ENCODE measurements around the gene CDK5. TPM values are rescaled to one million over a fixed set of nuclear protein-coding genes. Genes with fewer than 3 reads are reported as not detected.
A peak's percentile ranks its signal among the peaks of the same experiment; 100 is the strongest.

Gene CDK5
- total and polyA plus RNA-seq, 10 donors: 6.3 to 17.9 (median 9.7) TPM

- Histone ChIP-seq H3K27ac (no peak overlapping the region), H3K4me3 (no peak overlapping the region), H3K27me3 (replicated peaks in 1 of 7) (no peaks in the 10 kb centered on the region), H3K4me1 (peaks cover 7 to 53% (median 26%) of the 10 kb centered on the region in 6 donors), H3K36me3 (peaks cover 0 to 21% (median 0%) of the 10 kb centered on the region in 6 donors), H3K9me3 (no peaks in the 10 kb centered on the region)
- no peak for TF ChIP-seq POLR2AphosphoS5 (IDR thresholded peaks at IDR 0.05)
- TF ChIP-seq POLR2A (IDR thresholded peaks at IDR 0.05): no peak
- intact Hi-C loops (cut with DNase I; ENCODE audit: low total_unique reads): no loop called here
- WGBS, 5 donors: 78 to 87% (median 86%) methylated on average over 17 of the region's 17 CpGs
- no peak for DNase-seq
These were observed 38.3 kb upstream of the CDK5 start for GRCh38 chr7:151095828-151096475.

- Histone ChIP-seq H3K27me3 (replicated peaks in 1 of 7) (no peaks in the 10 kb centered on the region), H3K27ac (peak overlapping the region in 2 of 8 donors; percentile 4 to 18), H3K36me3 (peaks cover 0 to 21% (median 0%) of the 10 kb centered on the region in 6 donors), H3K4me1 (peaks cover 9 to 58% (median 28%) of the 10 kb centered on the region in 6 donors), H3K9me3 (no peaks in the 10 kb centered on the region), H3K4me3 (no peak overlapping the region)
- 74 to 82% (median 79%) methylated on average over 10 of the region's 10 CpGs for WGBS, 5 donors
- no peak for DNase-seq
- TF ChIP-seq CTCF (IDR thresholded peaks at IDR 0.05 in 8 of 11, conservative IDR thresholded peaks at IDR 0.05 in 3 of 11): no peak
- no peak for TF ChIP-seq POLR2AphosphoS5 (IDR thresholded peaks at IDR 0.05)
- no peak for TF ChIP-seq POLR2A (IDR thresholded peaks at IDR 0.05)
- intact Hi-C loops (cut with DNase I; ENCODE audit: low total_unique reads): no loop called here
These were observed 37.6 kb upstream of the CDK5 start for GRCh38 chr7:151095123-151095797.

- intact Hi-C loops (cut with DNase I; ENCODE audit: low total_unique reads): no loop called here
- peak overlapping the region in 2 of 8 donors; percentile 4 to 18 for H3K27ac ChIP-seq
These were observed 37.0 kb upstream of the CDK5 start for GRCh38 chr7:151094675-151095074.

GRCh38 chr7:151093748-151094147 lies 36.1 kb upstream of the CDK5 start:
- H3K27ac ChIP-seq: no peak overlapping the region
- no peaks in the 10 kb centered on the region for H3K27me3 ChIP-seq (replicated peaks in 1 of 7)
- H3K9me3 ChIP-seq: no peaks in the 10 kb centered on the region
- WGBS, 5 donors: 92 to 97% (median 95%) methylated on average over 4 to 6 of the region's 6 CpGs
- no peak for DNase-seq
- peaks cover 0 to 21% (median 0%) of the 10 kb centered on the region in 6 donors for H3K36me3 ChIP-seq
- H3K4me1 ChIP-seq: peaks cover 20 to 63% (median 37%) of the 10 kb centered on the region in 6 donors
- H3K4me3 ChIP-seq: no peak overlapping the region
- no peak for TF ChIP-seq CTCF (IDR thresholded peaks at IDR 0.05 in 8 of 11, conservative IDR thresholded peaks at IDR 0.05 in 3 of 11)
- TF ChIP-seq POLR2AphosphoS5 (IDR thresholded peaks at IDR 0.05): no peak
- TF ChIP-seq POLR2A (IDR thresholded peaks at IDR 0.05): no peak
- intact Hi-C loops (cut with DNase I; ENCODE audit: low total_unique reads): no loop called here

More at GRCh38 chr7:151094675-151095074, 37.0 kb upstream of the CDK5 start:
- 61 to 78% (median 65%) methylated on average over 5 of the region's 5 CpGs for WGBS, 5 donors
- no peak for DNase-seq
- TF ChIP-seq CTCF (IDR thresholded peaks at IDR 0.05 in 8 of 11, conservative IDR thresholded peaks at IDR 0.05 in 3 of 11) (no peak), POLR2AphosphoS5 (IDR thresholded peaks at IDR 0.05) (no peak), POLR2A (IDR thresholded peaks at IDR 0.05) (no peak)
- Histone ChIP-seq H3K4me1 (peaks cover 13 to 58% (median 30%) of the 10 kb centered on the region in 6 donors), H3K9me3 (no peaks in the 10 kb centered on the region), H3K36me3 (peaks cover 0 to 21% (median 0%) of the 10 kb centered on the region in 6 donors), H3K4me3 (no peak overlapping the region), H3K27me3 (replicated peaks in 1 of 7) (no peaks in the 10 kb centered on the region)

Data from spleen (tissue), 11 donors.